ENCODE results near the gene LDAH.

- TF ChIP-seq, protein P1, sequence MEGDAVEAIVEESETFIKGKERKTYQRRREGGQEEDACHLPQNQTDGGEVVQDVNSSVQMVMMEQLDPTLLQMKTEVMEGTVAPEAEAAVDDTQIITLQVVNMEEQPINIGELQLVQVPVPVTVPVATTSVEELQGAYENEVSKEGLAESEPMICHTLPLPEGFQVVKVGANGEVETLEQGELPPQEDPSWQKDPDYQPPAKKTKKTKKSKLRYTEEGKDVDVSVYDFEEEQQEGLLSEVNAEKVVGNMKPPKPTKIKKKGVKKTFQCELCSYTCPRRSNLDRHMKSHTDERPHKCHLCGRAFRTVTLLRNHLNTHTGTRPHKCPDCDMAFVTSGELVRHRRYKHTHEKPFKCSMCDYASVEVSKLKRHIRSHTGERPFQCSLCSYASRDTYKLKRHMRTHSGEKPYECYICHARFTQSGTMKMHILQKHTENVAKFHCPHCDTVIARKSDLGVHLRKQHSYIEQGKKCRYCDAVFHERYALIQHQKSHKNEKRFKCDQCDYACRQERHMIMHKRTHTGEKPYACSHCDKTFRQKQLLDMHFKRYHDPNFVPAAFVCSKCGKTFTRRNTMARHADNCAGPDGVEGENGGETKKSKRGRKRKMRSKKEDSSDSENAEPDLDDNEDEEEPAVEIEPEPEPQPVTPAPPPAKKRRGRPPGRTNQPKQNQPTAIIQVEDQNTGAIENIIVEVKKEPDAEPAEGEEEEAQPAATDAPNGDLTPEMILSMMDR (IDR thresholded peaks at IDR 0.05; ENCODE audit: low read length) = no peak
- TF ChIP-seq EZH2phosphoT487 (IDR thresholded peaks at IDR 0.05; ENCODE audit: low read length) = no peak
- no peak for TF ChIP-seq EZH2 (optimal IDR thresholded peaks at IDR 0.05; ENCODE audit: low read depth, low read length)
These were observed 125.5 kb downstream of the LDAH start for GRCh38 chr2:20697322-20697934.
